ENCODE data around the gene CTTN.

CTTN gene

DNA sequence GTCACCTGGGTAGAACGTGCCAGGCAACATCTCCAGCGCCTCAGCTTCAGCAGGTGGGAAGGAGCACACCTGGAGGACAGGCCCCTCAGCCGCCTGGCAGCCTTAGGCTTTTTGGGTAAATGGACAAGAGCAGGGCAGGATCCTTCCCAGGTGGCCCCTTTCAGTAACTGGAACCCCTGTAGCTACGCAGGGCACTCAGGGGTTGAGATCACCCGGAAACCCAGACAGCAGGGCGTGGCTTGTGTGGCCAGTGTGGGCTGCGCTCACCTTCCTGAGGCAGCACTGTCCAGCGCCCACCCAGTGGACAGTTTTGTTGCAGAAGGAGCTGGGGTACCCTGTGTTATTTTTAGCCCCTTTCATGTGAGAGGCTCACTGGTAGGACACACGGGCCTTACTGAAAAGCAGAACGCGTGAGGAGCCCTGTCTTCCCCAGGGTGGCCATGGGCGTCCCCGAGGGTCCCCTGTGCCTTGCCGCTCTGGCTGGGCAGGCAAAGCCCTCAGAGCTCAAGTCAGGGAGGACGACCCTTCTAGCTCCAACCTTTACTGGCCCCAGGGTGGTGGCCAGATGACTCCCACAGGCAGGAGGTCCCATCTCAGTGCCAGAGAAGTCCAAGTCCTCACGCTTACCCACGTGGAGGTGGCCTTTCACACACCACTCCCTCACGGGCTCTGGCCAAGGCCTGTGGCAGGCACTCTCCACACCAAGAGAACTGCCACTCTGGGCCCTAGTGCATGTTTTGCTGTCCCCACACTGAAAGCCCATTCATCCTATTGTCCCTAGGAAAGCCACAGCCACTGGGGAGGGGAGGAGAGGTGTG is 75.8 kb downstream of the CTTN start:
- Mint-ChIP-seq H3K9me3 (no peaks in the 10 kb centered on the region), H3K27ac (no peak overlapping the region), H3K4me1 (ENCODE audit: low read depth) (peaks cover 4% of the 10 kb centered on the region), H3K27me3 (peaks cover 8% of the 10 kb centered on the region), H3K4me3 (no peak overlapping the region), H3K36me3 (ENCODE audit: low read depth) (no peaks in the 10 kb centered on the region)

- H3K36me3 Mint-ChIP-seq (ENCODE audit: low read depth): no peaks in the 10 kb centered on the region
- peaks cover 8% of the 10 kb centered on the region for H3K27me3 Mint-ChIP-seq
- no peak overlapping the region for H3K27ac Mint-ChIP-seq
- H3K9me3 Mint-ChIP-seq: no peaks in the 10 kb centered on the region
- peaks cover 4% of the 10 kb centered on the region for H3K4me1 Mint-ChIP-seq (ENCODE audit: low read depth)
- no peak overlapping the region for H3K4me3 Mint-ChIP-seq
These were observed 76.4 kb downstream of the CTTN start for GRCh38 chr11:70474710-70475109.

DNA sequence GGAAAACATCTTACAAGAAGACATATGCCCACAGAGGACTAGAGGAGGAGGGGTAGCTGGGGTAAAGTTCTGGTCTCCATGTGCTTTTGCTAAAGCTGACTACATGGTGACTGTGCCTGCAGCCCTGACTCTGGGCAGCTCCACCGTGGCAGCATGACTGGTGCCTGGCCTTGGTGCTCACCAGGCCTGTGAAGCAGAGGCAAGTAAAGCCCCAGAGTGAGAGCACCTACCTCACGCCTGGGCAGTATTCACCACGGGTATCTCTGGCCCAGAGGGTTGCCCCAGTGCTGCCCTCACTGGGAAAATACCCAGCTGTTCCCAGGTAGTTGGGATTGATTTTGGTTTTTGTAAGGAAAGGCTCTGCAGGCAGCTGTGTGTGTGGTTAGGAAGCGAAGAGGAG is 78.3 kb downstream of the CTTN start:
- Mint-ChIP-seq H3K4me3 (no peak overlapping the region), H3K27me3 (peaks cover 4% of the 10 kb centered on the region), H3K9me3 (no peaks in the 10 kb centered on the region), H3K36me3 (ENCODE audit: low read depth) (no peaks in the 10 kb centered on the region), H3K27ac (no peak overlapping the region), H3K4me1 (ENCODE audit: low read depth) (no peaks in the 10 kb centered on the region)

DNA sequence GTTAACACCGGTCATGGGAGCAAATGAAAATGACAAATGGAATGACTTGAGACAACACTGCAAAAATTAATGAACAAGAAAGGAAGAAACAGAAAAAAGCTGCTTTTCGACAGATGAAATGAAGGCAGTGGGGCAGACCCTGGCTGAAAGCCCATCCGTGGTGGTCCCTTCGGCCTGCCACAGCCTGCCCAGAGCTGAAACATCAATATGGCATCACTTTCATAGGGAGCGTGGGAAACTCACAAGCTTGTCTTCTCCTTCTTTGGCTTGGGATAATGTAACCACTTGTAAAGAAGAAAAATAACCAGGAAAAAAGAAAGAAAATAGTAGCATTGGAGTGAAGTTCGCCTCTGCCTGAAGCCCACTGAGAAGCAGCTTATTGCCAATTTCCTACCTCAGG is 78.8 kb downstream of the CTTN start:
- H3K36me3 Mint-ChIP-seq (ENCODE audit: low read depth): no peaks in the 10 kb centered on the region
- peaks cover 4% of the 10 kb centered on the region for H3K27me3 Mint-ChIP-seq
- H3K4me3 Mint-ChIP-seq: no peak overlapping the region
- H3K9me3 Mint-ChIP-seq: no peaks in the 10 kb centered on the region
- H3K4me1 Mint-ChIP-seq (ENCODE audit: low read depth): no peaks in the 10 kb centered on the region
- no peak overlapping the region for H3K27ac Mint-ChIP-seq

DNA sequence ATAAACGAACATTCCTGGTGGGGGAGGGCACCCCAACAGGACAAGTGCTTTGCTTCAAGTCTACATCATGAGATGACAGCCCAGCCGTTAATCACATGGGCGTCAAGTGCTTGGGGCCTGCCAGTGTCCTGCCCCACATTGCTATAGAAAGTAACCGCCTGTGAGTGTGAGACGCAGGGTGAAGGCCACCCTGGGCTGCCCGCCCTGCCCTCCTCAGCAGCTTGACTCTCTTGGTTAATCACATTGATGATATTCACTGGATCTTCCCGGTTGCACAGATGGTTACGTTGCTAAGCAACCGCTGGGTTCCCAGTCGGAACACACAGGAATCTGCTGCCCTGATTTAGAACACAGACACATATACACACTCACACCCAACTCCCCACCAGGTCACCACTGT is 79.3 kb downstream of the CTTN start:
- Mint-ChIP-seq H3K27ac (no peak overlapping the region), H3K36me3 (ENCODE audit: low read depth) (no peaks in the 10 kb centered on the region), H3K4me3 (no peak overlapping the region), H3K27me3 (peaks cover 4% of the 10 kb centered on the region), H3K9me3 (no peaks in the 10 kb centered on the region), H3K4me1 (ENCODE audit: low read depth) (no peaks in the 10 kb centered on the region)

GRCh38 chr11:70478166-70478890 is 80.0 kb downstream of the CTTN start:
- no peaks in the 10 kb centered on the region for H3K4me1 Mint-ChIP-seq (ENCODE audit: low read depth)
- no peak overlapping the region for H3K27ac Mint-ChIP-seq
- H3K9me3 Mint-ChIP-seq: no peaks in the 10 kb centered on the region
- H3K27me3 Mint-ChIP-seq: no peaks in the 10 kb centered on the region
- no peaks in the 10 kb centered on the region for H3K36me3 Mint-ChIP-seq (ENCODE audit: low read depth)
- H3K4me3 Mint-ChIP-seq: no peak overlapping the region

DNA sequence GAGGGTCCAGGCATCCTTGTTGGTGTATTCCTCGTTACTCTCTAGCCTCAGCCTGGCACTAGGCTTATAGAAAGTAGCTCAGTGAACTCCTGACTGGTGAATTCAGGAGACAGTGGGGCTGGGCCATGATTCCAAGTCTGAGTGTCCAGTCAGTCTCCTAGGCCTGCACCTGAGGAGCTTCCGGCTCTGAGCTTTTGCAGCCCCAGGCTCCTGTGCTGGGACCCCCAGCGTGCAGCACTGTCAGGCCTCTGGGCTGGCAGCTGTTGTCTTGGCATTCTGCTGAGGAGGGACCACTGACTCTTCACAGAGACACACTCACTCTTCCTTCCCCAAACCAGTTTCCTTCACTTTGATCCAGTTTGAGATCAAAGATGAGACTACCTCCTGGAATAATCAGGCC is 82.4 kb downstream of the CTTN start:
- Mint-ChIP-seq H3K4me3 (no peak overlapping the region), H3K4me1 (ENCODE audit: low read depth) (no peaks in the 10 kb centered on the region), H3K9me3 (no peaks in the 10 kb centered on the region), H3K27me3 (no peaks in the 10 kb centered on the region), H3K27ac (no peak overlapping the region), H3K36me3 (ENCODE audit: low read depth) (no peaks in the 10 kb centered on the region)

DNA sequence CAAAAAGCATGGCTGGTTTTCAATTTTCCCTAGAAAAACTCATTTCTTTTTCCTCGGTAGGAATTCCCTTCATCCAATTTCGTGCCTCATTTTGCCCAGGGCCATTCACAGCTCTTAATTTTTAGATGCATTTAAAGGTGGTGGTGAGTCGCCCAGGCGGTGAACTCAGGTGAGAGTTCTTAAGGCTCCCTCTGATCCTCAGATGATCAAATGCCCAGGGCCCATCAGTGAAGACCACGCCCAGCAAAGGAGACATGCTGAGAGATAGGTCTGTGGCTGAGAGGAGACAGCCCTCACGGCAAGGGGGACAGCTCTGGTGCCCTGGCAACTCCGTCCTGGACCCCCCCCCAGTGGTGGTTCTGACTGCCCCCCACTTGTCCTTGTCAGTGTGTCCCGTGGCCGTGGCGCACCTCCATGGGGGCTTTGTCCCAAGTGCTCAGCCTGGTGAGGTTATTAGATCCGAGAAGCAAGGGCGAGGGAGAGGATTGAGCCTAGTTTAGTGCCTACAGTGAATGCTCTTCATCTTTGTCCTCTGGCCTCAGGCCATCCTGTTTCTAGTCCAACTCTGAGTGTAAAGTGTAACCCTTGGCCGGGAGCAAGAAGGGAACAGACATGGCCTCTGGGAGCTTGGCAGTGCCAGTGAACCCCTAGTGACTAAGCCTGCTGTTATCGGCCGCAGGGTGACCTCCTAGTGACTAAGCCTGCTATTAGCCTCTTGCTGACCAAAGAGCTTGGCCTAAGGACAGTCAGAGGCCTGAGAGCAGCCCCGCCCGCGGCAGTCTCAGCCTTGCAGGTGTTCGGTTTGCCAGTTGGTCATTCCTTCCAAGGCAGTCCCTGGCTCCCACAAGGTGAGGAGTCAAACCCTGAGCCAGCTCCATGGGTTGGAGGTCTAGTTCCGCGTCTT is 83.5 kb downstream of the CTTN start:
- Mint-ChIP-seq H3K4me1 (ENCODE audit: low read depth) (no peaks in the 10 kb centered on the region), H3K27ac (no peak overlapping the region), H3K4me3 (no peak overlapping the region), H3K27me3 (no peaks in the 10 kb centered on the region), H3K9me3 (no peaks in the 10 kb centered on the region), H3K36me3 (ENCODE audit: low read depth) (no peaks in the 10 kb centered on the region)

DNA sequence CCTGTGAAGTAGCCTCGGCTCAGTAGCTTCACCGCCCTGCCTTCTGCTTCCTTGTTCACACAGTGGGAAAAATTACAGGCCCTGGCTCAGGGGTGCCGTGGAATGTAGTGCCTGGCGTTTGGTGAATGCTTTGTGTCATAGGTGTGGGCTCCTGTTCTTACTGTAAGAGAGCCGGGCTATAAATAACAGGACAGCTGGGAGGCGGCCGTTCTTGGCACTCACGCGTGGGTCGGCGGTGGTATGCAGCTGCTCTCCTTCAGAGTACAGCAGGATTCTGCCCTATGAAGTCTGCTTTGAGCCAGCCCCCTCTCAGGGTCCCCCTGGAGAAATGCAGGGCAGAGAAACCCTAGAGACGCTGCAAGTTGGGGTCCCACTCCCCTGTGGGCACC is 84.2 kb downstream of the CTTN start:
- H3K4me1 Mint-ChIP-seq (ENCODE audit: low read depth): no peaks in the 10 kb centered on the region
- H3K9me3 Mint-ChIP-seq: no peaks in the 10 kb centered on the region
- no peak overlapping the region for H3K4me3 Mint-ChIP-seq
- H3K36me3 Mint-ChIP-seq (ENCODE audit: low read depth): no peaks in the 10 kb centered on the region
- H3K27me3 Mint-ChIP-seq: peaks cover 4% of the 10 kb centered on the region
- no peak overlapping the region for H3K27ac Mint-ChIP-seq

DNA sequence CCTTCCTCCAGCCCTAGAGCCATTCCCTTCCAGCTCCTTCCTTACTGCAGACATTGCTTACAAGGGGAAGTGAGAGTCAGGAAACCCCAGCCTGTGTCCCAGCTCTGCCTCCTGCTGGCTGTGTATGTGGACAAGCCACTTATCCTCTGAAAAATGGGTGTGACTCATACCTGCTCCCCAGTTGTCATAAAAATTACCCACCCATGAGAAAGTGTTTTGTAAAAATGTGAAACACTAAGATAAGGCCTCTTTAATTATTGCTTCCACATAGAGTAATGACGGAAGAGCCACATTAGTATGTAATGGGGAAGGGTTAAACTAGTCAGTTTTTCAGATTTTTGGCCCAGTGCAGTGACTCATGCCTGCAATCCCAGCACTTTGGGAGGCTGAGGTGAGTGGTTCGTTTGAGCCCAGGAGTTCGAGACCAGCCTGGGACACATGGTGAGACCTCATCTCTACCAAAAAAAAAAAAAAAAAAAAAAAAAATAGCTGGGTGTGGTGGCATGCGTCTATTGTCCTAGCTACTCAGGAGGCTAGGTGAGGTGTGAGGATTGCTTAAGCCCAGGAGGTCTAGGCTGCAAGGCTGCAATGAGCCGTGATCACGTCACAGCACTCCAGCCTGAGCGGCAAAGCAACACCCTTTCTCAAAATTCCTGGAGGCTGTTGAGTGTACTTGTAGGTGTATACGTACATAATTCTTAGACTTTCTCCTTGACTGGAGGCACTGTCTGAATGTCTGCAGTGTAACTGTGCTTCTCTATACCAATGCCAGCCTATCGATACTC is 84.9 kb downstream of the CTTN start:
- no peaks in the 10 kb centered on the region for H3K4me1 Mint-ChIP-seq (ENCODE audit: low read depth)
- H3K27ac Mint-ChIP-seq: no peak overlapping the region
- no peak overlapping the region for H3K4me3 Mint-ChIP-seq
- H3K36me3 Mint-ChIP-seq (ENCODE audit: low read depth): no peaks in the 10 kb centered on the region
- no peaks in the 10 kb centered on the region for H3K9me3 Mint-ChIP-seq
- H3K27me3 Mint-ChIP-seq: peaks cover 7% of the 10 kb centered on the region

- Mint-ChIP-seq H3K27ac (no peak overlapping the region), H3K9me3 (no peaks in the 10 kb centered on the region), H3K36me3 (ENCODE audit: low read depth) (no peaks in the 10 kb centered on the region), H3K4me3 (no peak overlapping the region), H3K4me1 (ENCODE audit: low read depth) (no peaks in the 10 kb centered on the region), H3K27me3 (peaks cover 7% of the 10 kb centered on the region)
These were observed 85.6 kb downstream of the CTTN start for GRCh38 chr11:70483917-70484316.

DNA sequence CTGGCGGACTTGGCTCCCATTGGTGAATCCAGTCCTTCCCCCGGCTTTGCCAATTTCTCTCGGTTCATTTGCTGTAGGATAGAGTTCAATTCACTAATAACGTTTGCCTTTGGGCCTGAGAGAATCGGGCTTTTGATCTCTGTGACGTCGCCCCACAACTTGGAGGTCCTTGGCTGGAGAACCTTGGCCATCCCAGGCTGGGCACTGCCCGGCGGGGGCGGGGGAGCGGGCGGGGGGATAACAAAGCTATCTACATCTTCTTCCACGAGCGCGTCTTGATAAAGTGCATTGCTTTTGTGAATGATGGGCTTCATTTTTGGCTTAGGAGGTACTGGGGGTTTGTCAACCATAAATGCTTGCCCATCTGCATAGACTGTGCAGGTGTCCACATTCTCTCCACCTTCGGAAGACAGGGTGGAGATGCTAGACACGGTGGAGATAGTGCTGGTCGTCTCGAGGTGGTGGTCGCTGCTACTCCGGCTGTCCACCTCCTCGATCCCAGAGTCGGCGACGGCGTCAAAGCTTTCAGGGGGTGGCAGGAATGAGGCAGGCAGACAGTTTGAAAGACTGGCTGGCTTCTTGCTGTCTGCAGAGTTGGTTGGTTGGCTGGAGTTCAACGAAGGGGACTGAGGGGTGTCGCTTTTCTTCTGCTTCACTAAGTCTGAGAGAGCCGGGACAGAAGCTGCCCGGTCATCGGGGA is 87.1 kb downstream of the CTTN start:
- Mint-ChIP-seq H3K9me3 (no peaks in the 10 kb centered on the region), H3K27me3 (peaks cover 7% of the 10 kb centered on the region), H3K4me3 (no peak overlapping the region), H3K4me1 (ENCODE audit: low read depth) (no peaks in the 10 kb centered on the region), H3K27ac (no peak overlapping the region), H3K36me3 (ENCODE audit: low read depth) (no peaks in the 10 kb centered on the region)

DNA sequence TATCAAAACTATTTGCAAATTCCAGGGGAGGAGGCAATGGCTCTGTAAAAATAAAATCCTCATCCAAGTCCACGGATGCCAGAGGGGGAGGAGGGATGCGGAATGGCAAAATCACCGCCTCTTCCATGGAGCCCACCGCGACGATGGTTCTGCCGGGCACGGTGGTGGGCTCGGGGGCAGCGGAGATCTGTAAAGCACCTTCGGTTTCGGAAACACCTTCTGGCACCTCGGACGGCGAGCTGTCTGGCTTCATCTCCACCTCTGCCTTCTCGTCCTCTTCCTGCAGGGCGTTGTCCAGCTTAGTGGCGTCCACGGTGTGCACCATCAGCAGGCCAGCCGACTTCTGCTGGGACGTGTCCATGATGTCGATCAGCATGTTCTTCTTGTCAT is 87.7 kb downstream of the CTTN start:
- Mint-ChIP-seq H3K4me1 (ENCODE audit: low read depth) (no peaks in the 10 kb centered on the region), H3K9me3 (no peaks in the 10 kb centered on the region), H3K27ac (no peak overlapping the region), H3K4me3 (no peak overlapping the region), H3K27me3 (peaks cover 7% of the 10 kb centered on the region), H3K36me3 (ENCODE audit: low read depth) (no peaks in the 10 kb centered on the region)
